ENCODE results near the gene ORM2. TPM values are rescaled to one million over a fixed set of nuclear protein-coding genes. Genes with fewer than 3 reads are reported as not detected.
"Not testable (repeated sequence)": the region's sequence is repeated elsewhere in the genome, so short reads cannot be mapped to it uniquely, and the experiment has no call there.

ORM2 gene
- total and polyA plus RNA-seq, 7 donors = 0.68 TPM; not detected in 6

DNA sequence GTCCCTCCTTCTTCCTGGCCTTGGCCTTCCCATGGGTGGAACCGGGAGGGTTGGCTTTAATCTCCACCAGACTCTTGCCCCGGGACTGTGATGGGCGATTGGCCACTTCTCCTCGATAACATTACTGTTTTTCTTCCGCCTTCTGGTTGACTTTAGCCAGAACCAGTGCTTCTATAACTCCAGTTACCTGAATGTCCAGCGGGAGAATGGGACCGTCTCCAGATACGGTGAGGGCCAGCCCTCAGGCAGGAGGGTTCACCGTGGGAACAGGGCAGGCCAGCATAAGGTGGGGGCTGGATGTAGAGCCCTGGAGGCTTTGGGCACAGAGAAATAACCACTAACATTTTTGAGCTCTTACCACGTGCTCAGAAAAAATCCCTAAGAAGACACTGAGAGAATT is 967 bp downstream of the ORM2 start:
- Histone ChIP-seq H3K4me3 (no peak overlapping the region), H3K36me3 (ENCODE audit: insufficient read depth in 1 of 2, low read depth in 1 of 2) (no peaks in the 10 kb centered on the region), H3K27ac (no peak overlapping the region), H3K9me3 (no peaks in the 10 kb centered on the region), H3K27me3 (ENCODE audit: insufficient read depth in 3 of 3, low read length in 2 of 3) (peaks cover 0 to 2% (median 0%) of the 10 kb centered on the region in 3 donors), H3K4me1 (no peaks in the 10 kb centered on the region)
- DNase-seq = no peak
- TF ChIP-seq, protein P1, sequence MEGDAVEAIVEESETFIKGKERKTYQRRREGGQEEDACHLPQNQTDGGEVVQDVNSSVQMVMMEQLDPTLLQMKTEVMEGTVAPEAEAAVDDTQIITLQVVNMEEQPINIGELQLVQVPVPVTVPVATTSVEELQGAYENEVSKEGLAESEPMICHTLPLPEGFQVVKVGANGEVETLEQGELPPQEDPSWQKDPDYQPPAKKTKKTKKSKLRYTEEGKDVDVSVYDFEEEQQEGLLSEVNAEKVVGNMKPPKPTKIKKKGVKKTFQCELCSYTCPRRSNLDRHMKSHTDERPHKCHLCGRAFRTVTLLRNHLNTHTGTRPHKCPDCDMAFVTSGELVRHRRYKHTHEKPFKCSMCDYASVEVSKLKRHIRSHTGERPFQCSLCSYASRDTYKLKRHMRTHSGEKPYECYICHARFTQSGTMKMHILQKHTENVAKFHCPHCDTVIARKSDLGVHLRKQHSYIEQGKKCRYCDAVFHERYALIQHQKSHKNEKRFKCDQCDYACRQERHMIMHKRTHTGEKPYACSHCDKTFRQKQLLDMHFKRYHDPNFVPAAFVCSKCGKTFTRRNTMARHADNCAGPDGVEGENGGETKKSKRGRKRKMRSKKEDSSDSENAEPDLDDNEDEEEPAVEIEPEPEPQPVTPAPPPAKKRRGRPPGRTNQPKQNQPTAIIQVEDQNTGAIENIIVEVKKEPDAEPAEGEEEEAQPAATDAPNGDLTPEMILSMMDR (IDR thresholded peaks at IDR 0.05) = no peak
- intact Hi-C loops (cut with DNase I) = no loop called here
- ATAC-seq = no peak
- 68 to 75% (median 69%) methylated on average over 10 of the region's 10 CpGs for WGBS, 3 donors

DNA sequence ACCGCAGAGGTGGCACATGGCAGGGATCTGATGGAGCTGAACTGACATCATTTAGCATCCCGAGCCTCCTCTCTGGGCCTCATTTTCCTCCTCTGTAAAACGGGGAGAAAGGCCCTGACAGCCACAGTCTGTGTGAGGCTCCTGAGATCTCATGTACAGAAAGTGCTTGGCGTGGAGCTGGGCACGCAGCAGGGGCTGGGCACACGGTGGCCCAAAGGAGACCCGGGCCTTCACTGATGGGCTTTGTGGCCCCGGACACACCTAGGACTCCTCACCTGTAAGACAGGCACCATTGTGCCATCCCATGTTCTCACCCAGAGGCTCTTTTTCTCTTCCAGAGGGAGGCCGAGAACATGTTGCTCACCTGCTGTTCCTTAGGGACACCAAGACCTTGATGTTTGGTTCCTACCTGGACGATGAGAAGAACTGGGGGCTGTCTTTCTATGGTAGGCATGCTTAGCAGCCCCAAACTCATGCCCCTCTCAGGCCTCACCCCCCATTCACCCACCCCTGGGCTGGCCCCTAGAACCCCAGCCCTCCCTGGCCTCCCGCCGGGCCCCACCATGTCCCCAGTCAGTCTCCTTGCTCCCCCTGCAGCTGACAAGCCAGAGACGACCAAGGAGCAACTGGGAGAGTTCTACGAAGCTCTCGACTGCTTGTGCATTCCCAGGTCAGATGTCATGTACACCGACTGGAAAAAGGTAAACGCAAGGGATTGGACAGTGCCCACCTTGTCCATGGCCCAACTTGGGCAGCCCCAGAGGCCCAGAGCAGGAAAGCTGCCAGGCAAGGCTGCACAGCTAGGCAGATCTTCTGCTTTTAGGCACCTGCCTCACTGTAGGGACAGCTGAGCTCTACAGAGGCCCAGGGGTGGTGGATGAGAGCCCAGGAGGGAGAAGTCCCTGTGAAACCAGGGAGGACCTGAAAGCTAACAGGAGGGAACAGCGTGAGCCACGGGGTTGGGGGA is 1.8 kb downstream of the ORM2 start:
- H3K4me3 ChIP-seq; DNase-seq; H3K36me3 ChIP-seq (ENCODE audit: insufficient read depth in 1 of 2, low read depth in 1 of 2); H3K27ac ChIP-seq; intact Hi-C loops (cut with DNase I); H3K9me3 ChIP-seq; H3K27me3 ChIP-seq (ENCODE audit: insufficient read depth in 3 of 3, low read length in 2 of 3); ATAC-seq; H3K4me1 ChIP-seq: not testable (repeated sequence)
- 74 to 78% (median 77%) methylated on average over 14 to 15 of the region's 19 CpGs for WGBS, 3 donors

DNA sequence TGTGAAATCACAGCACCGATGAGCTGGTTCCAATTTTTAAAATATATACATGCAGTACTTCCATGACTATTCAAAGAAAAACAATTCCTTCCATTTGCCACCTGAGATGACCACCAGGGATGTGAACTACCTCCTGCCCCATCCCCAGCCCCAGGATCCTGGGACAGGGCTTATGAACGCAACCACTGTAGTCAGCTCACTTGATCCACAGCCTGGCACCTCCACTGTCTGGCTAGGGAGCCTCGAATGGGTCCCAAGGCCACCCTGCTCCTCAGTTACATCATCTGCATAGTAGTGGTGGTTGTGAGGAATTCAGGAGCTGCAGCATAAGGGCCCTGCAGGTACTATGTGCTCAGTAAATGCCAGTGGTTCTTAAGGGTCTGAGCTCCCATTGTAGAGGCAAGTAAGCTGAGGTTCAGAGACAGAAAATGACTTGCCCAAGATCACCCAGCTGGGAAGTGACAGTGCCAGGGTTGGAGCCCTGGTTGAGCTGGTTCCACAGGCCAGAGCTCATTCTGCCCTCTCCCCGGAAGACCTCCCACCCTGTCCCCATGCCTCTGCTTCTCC is 2.9 kb downstream of the ORM2 start:
- 63 to 66% (median 66%) methylated on average over 4 of the region's 4 CpGs for WGBS, 3 donors
- H3K27me3 ChIP-seq (ENCODE audit: insufficient read depth in 3 of 3, low read length in 2 of 3); H3K27ac ChIP-seq; H3K4me3 ChIP-seq; H3K9me3 ChIP-seq; DNase-seq; H3K4me1 ChIP-seq; H3K36me3 ChIP-seq (ENCODE audit: insufficient read depth in 1 of 2, low read depth in 1 of 2); intact Hi-C loops (cut with DNase I); ATAC-seq: not testable (repeated sequence)

DNA sequence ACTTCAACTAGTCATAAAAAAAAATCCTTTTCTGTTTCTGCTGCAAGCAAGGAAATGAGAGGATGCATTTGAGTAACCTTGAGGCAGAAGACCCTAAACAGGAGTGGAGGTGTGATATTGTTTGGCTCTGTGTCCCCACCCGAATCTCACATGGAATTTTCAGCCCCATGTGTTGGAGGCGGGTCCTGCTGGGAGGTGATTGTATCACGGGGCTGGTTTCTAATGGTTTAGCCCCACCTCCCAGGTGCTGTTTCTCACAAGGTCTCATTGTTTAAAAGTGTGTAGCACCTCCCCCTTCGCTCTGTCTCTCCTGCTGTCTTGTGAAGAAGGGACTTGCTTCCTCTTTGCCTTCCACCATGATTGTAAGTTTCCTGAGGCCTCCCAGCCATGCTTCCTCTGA is 4.0 kb downstream of the ORM2 start:
- DNase-seq; H3K4me1 ChIP-seq; H3K9me3 ChIP-seq; H3K27ac ChIP-seq; intact Hi-C loops (cut with DNase I); H3K27me3 ChIP-seq (ENCODE audit: insufficient read depth in 3 of 3, low read length in 2 of 3); H3K36me3 ChIP-seq (ENCODE audit: insufficient read depth in 1 of 2, low read depth in 1 of 2); ATAC-seq; H3K4me3 ChIP-seq: not testable (repeated sequence)
- 81 to 88% (median 82%) methylated on average over 1 to 3 of the region's 4 CpGs for WGBS, 3 donors

DNA sequence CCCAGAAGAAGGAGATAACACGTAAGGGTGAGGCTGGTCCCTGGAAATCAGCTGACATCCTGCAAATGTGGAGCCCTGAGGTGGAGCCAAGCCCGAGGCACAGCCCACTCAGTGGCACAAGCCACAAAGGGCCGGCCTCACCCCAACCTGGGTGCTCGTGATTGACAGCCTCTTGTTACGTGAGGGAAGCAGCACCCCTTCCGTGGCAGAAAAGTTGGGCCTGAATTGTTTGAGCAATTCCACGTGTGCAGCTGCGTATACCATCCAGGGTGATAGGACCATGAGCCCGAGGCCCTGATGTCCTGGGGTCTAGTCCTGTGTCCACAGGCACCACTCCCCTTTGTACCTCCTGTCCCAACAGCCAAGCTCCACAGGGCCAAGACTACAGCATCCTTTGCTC is 4.8 kb downstream of the ORM2 start:
- no peaks in the 10 kb centered on the region for H3K9me3 ChIP-seq
- no peak overlapping the region for H3K27ac ChIP-seq
- no peak overlapping the region for H3K4me3 ChIP-seq
- H3K4me1 ChIP-seq = no peaks in the 10 kb centered on the region
- TF ChIP-seq, protein P1 (IDR thresholded peaks at IDR 0.05) = no peak
- no peak for DNase-seq
- WGBS, 3 donors = 89 to 100% (median 89%) methylated on average over 8 to 9 of the region's 9 CpGs
- H3K36me3 ChIP-seq (ENCODE audit: insufficient read depth in 1 of 2, low read depth in 1 of 2) = no peaks in the 10 kb centered on the region
- ATAC-seq = no peak
- peaks cover 0 to 2% (median 0%) of the 10 kb centered on the region in 3 donors for H3K27me3 ChIP-seq (ENCODE audit: insufficient read depth in 3 of 3, low read length in 2 of 3)
- intact Hi-C loops (cut with DNase I) = no loop called here

DNA sequence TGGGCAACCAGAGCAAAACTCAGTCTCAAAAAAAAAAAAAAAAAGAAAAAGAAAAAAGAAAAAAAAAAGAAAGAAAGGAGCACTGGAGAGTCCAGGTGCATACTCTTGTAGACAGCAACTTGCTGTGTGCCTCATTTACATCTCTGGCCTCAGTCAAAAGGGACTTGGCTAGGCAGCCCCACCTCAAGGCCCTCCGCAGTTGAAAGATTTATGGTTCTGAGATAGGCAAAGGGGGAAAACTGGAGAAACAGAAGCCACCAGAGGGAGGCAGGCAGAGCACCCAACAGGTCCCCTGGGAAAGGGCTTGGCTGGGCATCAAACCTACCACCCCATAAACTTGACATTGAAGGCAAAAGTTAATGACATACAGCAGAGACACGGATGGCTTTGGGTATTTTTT is 6.1 kb downstream of the ORM2 start:
- no peaks in the 10 kb centered on the region for H3K4me1 ChIP-seq
- WGBS, 3 donors = 72 to 83% (median 77%) methylated on average over 2 of the region's 2 CpGs
- ATAC-seq = no peak
- H3K9me3 ChIP-seq = no peaks in the 10 kb centered on the region
- intact Hi-C loops (cut with DNase I) = no loop called here
- H3K36me3 ChIP-seq (ENCODE audit: insufficient read depth in 1 of 2, low read depth in 1 of 2) = peaks cover 0 to 6% of the 10 kb centered on the region in 2 donors
- DNase-seq = no peak
- no peak overlapping the region for H3K27ac ChIP-seq
- H3K27me3 ChIP-seq (ENCODE audit: insufficient read depth in 3 of 3, low read length in 2 of 3) = peaks cover 0 to under 1% (median 0%) of the 10 kb centered on the region in 3 donors
- TF ChIP-seq, protein P1 (IDR thresholded peaks at IDR 0.05) = no peak
- no peak overlapping the region for H3K4me3 ChIP-seq

All from psoas muscle (tissue), 8 donors.